ENCODE results near the gene CCNJ.

CCNJ gene

DNA sequence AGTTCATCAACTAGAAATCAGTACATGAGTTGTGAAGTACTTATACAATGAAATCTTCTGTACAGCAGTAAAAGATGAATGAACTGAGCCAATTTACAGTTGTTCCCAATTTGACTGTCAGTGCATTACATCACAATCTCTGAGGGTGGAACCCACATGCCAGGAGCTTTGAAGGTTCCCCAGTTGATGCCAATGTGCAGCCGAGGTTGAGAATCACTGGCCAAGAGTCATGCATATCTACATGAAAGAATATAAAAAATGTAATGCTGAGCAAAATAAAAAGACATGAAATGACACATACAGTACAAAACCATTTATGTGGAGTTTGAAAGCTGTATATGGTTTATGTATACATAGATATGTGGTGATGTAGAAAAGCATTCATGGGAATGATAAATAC is 22.1 kb upstream of the CCNJ start:
- Histone ChIP-seq H4K20me1 (ENCODE audit: insufficient read depth, low read length, poor library complexity, severe bottlenecking) (no peaks in the 10 kb centered on the region), H3F3A (ENCODE audit: low read depth) (no peaks in the 10 kb centered on the region), H3K36me3 (ENCODE audit: insufficient read depth, low read length) (no peaks in the 10 kb centered on the region), H3K4me1 (ENCODE audit: insufficient read depth, low read length, poor library complexity, severe bottlenecking) (no peaks in the 10 kb centered on the region), H2AFZ (ENCODE audit: low read length) (no peak overlapping the region), H3K9ac (ENCODE audit: low read depth, low read length, poor library complexity, severe bottlenecking) (no peak overlapping the region), H3K9me3 (ENCODE audit: insufficient read depth, low read depth, low read length) (no peaks in the 10 kb centered on the region), H3K4me3 (ENCODE audit: low read length, poor library complexity, severe bottlenecking) (no peak overlapping the region), H3K79me2 (ENCODE audit: insufficient read depth, low read length) (no peaks in the 10 kb centered on the region), H3K9me2 (replicated peaks; ENCODE audit: low read depth, low read length) (no peaks in the 10 kb centered on the region), H3K4me2 (ENCODE audit: low read depth, low read length, poor library complexity, severe bottlenecking) (no peak overlapping the region), H3K27me3 (ENCODE audit: insufficient read depth, low read length, poor library complexity, severe bottlenecking) (no peaks in the 10 kb centered on the region)
- TF ChIP-seq CTCF (conservative IDR thresholded peaks at IDR 0.05; ENCODE audit: low read length), result no peak
- TF ChIP-seq EZH2phosphoT487 (IDR thresholded peaks at IDR 0.05; ENCODE audit: borderline replicate concordance), result no peak

DNA sequence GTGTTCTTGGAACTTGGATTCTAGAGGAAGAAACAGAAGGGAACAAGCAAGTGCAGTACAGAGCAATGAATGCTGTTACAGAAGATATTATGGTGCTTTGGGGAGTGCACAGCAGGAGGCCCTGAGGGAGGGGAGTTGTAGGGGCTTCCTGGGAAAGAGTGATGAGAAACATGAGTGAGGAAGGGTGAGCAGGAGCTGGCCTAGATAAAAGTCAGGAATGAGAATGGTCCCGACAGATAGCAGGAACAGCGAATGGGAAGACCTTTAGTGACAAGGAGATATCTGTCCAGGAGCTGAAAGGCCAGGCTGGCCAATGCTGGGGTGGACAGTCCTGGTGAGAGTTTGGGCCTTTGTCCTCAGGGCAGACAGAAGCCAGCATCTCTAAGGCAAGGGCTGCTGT is 20.6 kb upstream of the CCNJ start:
- Histone ChIP-seq H3K9me2 (replicated peaks; ENCODE audit: low read depth, low read length) (no peaks in the 10 kb centered on the region), H3K4me2 (ENCODE audit: low read depth, low read length, poor library complexity, severe bottlenecking) (no peak overlapping the region), H3K9ac (ENCODE audit: low read depth, low read length, poor library complexity, severe bottlenecking) (no peak overlapping the region), H3K4me3 (ENCODE audit: low read length, poor library complexity, severe bottlenecking) (no peak overlapping the region), H3K79me2 (ENCODE audit: insufficient read depth, low read length) (no peaks in the 10 kb centered on the region), H3K4me1 (ENCODE audit: insufficient read depth, low read length, poor library complexity, severe bottlenecking) (no peaks in the 10 kb centered on the region), H3K27me3 (ENCODE audit: insufficient read depth, low read length, poor library complexity, severe bottlenecking) (no peaks in the 10 kb centered on the region), H2AFZ (ENCODE audit: low read length) (no peak overlapping the region), H3F3A (ENCODE audit: low read depth) (no peaks in the 10 kb centered on the region), H3K36me3 (ENCODE audit: insufficient read depth, low read length) (no peaks in the 10 kb centered on the region), H4K20me1 (ENCODE audit: insufficient read depth, low read length, poor library complexity, severe bottlenecking) (no peaks in the 10 kb centered on the region), H3K9me3 (ENCODE audit: insufficient read depth, low read depth, low read length) (no peaks in the 10 kb centered on the region)
- TF ChIP-seq EZH2phosphoT487 (IDR thresholded peaks at IDR 0.05; ENCODE audit: borderline replicate concordance) (no peak), CTCF (conservative IDR thresholded peaks at IDR 0.05; ENCODE audit: low read length) (no peak)

DNA sequence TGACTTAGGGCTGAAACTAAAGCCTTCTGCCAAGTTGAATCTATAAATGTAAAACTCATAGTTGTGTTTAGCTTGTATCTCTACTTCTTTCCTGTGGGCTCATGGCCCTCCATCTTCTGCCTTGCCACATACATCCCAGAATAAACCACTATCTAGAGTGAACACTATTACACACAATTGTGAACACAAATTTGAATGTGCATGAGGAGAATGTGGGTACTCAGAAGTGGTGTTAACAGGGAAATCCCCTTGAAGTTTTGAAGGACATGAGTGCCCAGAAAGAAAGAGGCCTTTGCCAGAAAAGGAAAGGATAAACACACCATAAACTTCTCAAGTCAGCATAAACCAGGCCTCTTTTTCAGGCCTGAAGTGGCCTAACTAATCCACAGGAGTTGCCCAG is 20.2 kb upstream of the CCNJ start:
- H3K79me2 ChIP-seq (ENCODE audit: insufficient read depth, low read length), result no peaks in the 10 kb centered on the region
- H3K4me1 ChIP-seq (ENCODE audit: insufficient read depth, low read length, poor library complexity, severe bottlenecking), result no peaks in the 10 kb centered on the region

More for the DNA sequence above, 20.2 kb upstream of the CCNJ start:
- H3K36me3 ChIP-seq (ENCODE audit: insufficient read depth, low read length), result no peaks in the 10 kb centered on the region
- no peaks in the 10 kb centered on the region for H3K9me2 ChIP-seq (replicated peaks; ENCODE audit: low read depth, low read length)
- H3F3A ChIP-seq (ENCODE audit: low read depth), result no peaks in the 10 kb centered on the region
- no peaks in the 10 kb centered on the region for H4K20me1 ChIP-seq (ENCODE audit: insufficient read depth, low read length, poor library complexity, severe bottlenecking)
- H3K9me3 ChIP-seq (ENCODE audit: insufficient read depth, low read depth, low read length), result no peaks in the 10 kb centered on the region
- no peak overlapping the region for H3K4me3 ChIP-seq (ENCODE audit: low read length, poor library complexity, severe bottlenecking)
- TF ChIP-seq CTCF (conservative IDR thresholded peaks at IDR 0.05; ENCODE audit: low read length), result no peak
- no peak for TF ChIP-seq EZH2phosphoT487 (IDR thresholded peaks at IDR 0.05; ENCODE audit: borderline replicate concordance)
- no peak overlapping the region for H3K4me2 ChIP-seq (ENCODE audit: low read depth, low read length, poor library complexity, severe bottlenecking)
- no peaks in the 10 kb centered on the region for H3K27me3 ChIP-seq (ENCODE audit: insufficient read depth, low read length, poor library complexity, severe bottlenecking)
- H2AFZ ChIP-seq (ENCODE audit: low read length), result no peak overlapping the region
- no peak overlapping the region for H3K9ac ChIP-seq (ENCODE audit: low read depth, low read length, poor library complexity, severe bottlenecking)
